Sigmoid colon (tissue), 7 donors: ENCODE results near the gene ARHGEF18. TPM values are rescaled to one million over a fixed set of nuclear protein-coding genes. Genes with fewer than 3 reads are reported as not detected.
A peak's percentile ranks its signal among the peaks of the same experiment; 100 is the strongest.
"Not testable (repeated sequence)": the region's sequence is repeated elsewhere in the genome, so short reads cannot be mapped to it uniquely, and the experiment has no call there.

Source experiments
- DNase-seq: peaks from one replicate; pipeline ENCODE4 v3.0.0-alpha.2; 2019
- H3K27ac ChIP-seq, 4 donors: fragments of 200-600 bp; sonication (generic); one replicate each; pipeline ENCODE4 v1.5.1; 2016 to 2019; ENCODE audit warnings: mild to moderate bottlenecking in 1 of 4
- H3K27me3 ChIP-seq, 3 donors: fragments of 200-600 bp; sonication (generic); one replicate each; pipeline ENCODE4 v1.5.1; 2019; ENCODE audit warnings: mild to moderate bottlenecking in 1 of 3
- H3K36me3 ChIP-seq, 4 donors: fragments of 200-600 bp; sonication (generic); one replicate each; pipeline ENCODE4 v1.5.1; 2016 to 2019
- H3K4me1 ChIP-seq, 4 donors: fragments of 200-600 bp; sonication (generic); one replicate each; pipeline ENCODE4 v1.5.1; 2017 to 2019
- H3K4me3 ChIP-seq, 4 donors: fragments of 200-600 bp; sonication (generic); one replicate each; pipeline ENCODE4 v1.5.1; 2017 to 2019; ENCODE audit warnings: mild to moderate bottlenecking in 2 of 4, moderate library complexity in 1 of 4
- H3K9me3 ChIP-seq, 4 donors: fragments of 200-600 bp in 3 of 4; sonication (generic) in 3 of 4; one replicate each; pipeline versions ENCODE4 v1.5.1 to v1.6.1; 2013 to 2019
- EP300 ChIP-seq, 4 donors: sonication (generic); formaldehyde crosslinking; IDR thresholded peaks; one replicate each; pipeline ENCODE4 v1.6.1; 2017; ENCODE audit warnings: antibody characterized with exemption in 4 of 4
- POLR2A ChIP-seq, 2 donors: fragments of 450-650 bp; IDR thresholded peaks; one replicate each; pipeline ENCODE4 v1.6.1; 2016; ENCODE audit warnings: antibody characterized with exemption in 2 of 2, mild to moderate bottlenecking in 2 of 2, moderate library complexity in 2 of 2
- POLR2AphosphoS5 ChIP-seq, 4 donors: sonication (generic); formaldehyde crosslinking; IDR thresholded peaks; one replicate each; pipeline ENCODE4 v1.6.1; 2017; ENCODE audit warnings: antibody characterized with exemption in 4 of 4
- WGBS, 2 donors: extraction: QIAGEN DNeasy Blood & Tissue Kit; methylation state at CpG; one replicate each; pipeline ENCODE4 v1.1.7; 2013; 5-methylcytosine and 5-hydroxymethylcytosine counted together
- intact Hi-C: fragments of 100-400 bp; cut with DNase I; formaldehyde crosslinking; loops from one replicate; pipeline ENCODE4 v1.15.1; 2023
- polyA plus RNA-seq, 3 donors: library from polyadenylated mRNA; stranded (reverse); fragments of 200-250 nt; gene quantifications; one replicate each; pipeline ENCODE4 v1.2.3, GENCODE V29; 2013
- total RNA-seq, 4 donors: library from RNA; depleted of rRNA; stranded (reverse); fragments of >200 nt; gene quantifications; one replicate each; pipeline ENCODE4 v1.1.0, GENCODE V29; 2016
- TF ChIP-seq, protein P1 (sequence below), 4 experiments: fragments of 450-650 bp in 3 of 4; fragments of 200-600 bp in 1 of 4; IDR thresholded peaks; one replicate each; pipeline ENCODE4 v1.5.1; 2016 to 2019; ENCODE audit warnings: antibody characterized with exemption in 4 of 4, mild to moderate bottlenecking in 3 of 4, moderate library complexity in 2 of 4
- donor health status: healthy with polysubstance abuse.
- donor health status: Bipolar disorder and iron deficiency.
- donor health status: healthy.

Gene ARHGEF18
- total and polyA plus RNA-seq, 7 donors = 20.4 to 76.6 (median 41.3) TPM

DNA sequence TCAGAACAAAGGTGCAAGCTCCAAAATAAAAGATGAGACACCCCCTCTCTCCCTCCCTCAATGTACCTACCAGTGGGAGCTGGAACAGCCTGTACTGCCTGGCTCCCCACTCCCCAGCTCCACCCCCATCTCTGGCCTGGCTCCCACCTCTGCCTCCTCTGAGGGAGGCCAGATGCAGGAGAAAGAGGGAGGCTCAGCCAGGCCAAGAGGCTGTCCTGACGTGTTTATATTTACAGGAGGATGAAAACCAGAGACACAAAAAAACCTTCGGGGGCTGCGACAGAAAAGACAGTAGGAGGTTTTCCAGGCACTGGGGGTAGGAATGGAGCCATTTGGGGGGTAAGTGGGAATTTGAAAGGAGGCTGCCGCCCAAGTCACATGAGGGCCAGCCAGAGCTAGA lies 19.7 kb downstream of the ARHGEF18 start:
- 67 to 77% methylated on average over 4 of the region's 4 CpGs for WGBS, 2 donors
- H3K36me3 ChIP-seq = peaks cover 0 to 37% (median 0%) of the 10 kb centered on the region in 4 donors
- no peaks in the 10 kb centered on the region for H3K9me3 ChIP-seq
- intact Hi-C loops = loop anchor here (1.0 to 2.0 kb wide), 2 partner anchors 12 to 190 kb away; no protein-coding TSS in a partner anchor
- peak overlapping the region in 1 of 4 donors; percentile 10 for H3K4me3 ChIP-seq
- no peaks in the 10 kb centered on the region for H3K27me3 ChIP-seq
- DNase-seq = peak; percentile 99
- TF ChIP-seq POLR2A (IDR thresholded peaks at IDR 0.05) (no peak), POLR2AphosphoS5 (IDR thresholded peaks at IDR 0.05) (peak; percentile 99 to 100 (median 100)), EP300 (IDR thresholded peaks at IDR 0.05) (peak; percentile 95 to 99 (median 98))
- TF ChIP-seq, protein P1, sequence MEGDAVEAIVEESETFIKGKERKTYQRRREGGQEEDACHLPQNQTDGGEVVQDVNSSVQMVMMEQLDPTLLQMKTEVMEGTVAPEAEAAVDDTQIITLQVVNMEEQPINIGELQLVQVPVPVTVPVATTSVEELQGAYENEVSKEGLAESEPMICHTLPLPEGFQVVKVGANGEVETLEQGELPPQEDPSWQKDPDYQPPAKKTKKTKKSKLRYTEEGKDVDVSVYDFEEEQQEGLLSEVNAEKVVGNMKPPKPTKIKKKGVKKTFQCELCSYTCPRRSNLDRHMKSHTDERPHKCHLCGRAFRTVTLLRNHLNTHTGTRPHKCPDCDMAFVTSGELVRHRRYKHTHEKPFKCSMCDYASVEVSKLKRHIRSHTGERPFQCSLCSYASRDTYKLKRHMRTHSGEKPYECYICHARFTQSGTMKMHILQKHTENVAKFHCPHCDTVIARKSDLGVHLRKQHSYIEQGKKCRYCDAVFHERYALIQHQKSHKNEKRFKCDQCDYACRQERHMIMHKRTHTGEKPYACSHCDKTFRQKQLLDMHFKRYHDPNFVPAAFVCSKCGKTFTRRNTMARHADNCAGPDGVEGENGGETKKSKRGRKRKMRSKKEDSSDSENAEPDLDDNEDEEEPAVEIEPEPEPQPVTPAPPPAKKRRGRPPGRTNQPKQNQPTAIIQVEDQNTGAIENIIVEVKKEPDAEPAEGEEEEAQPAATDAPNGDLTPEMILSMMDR (IDR thresholded peaks at IDR 0.05) = no peak
- peak overlapping the region; percentile 76 to 94 (median 92) for H3K27ac ChIP-seq
- peaks cover 0 to 83% (median 67%) of the 10 kb centered on the region in 4 donors for H3K4me1 ChIP-seq

DNA sequence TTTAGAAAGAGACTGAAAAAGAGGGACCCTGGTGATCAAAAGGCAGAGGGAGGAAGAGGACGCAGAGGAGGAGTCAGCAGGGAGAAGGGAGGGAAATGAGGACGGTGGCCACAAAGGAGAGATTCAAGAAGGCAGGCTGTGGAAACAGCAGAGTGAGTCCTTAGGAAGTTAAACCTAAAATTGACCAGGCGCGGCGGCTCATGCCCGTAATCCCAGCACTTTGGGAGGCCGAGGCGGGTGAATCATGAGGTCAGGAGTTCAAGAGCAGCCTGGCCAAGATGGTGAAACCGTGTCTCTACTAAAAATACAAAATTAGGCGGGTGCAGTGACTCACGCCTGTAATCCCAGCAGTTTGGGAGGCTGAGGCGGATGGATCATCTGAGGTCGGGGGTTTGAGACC lies 20.1 kb downstream of the ARHGEF18 start:
- H3K4me1 ChIP-seq = peaks cover 0 to 87% (median 71%) of the 10 kb centered on the region in 4 donors
- H3K9me3 ChIP-seq, H3K27me3 ChIP-seq: not testable (repeated sequence)
- intact Hi-C loops = loop anchor here (1.0 to 2.0 kb wide), 2 partner anchors 13 to 190 kb away; no protein-coding TSS in a partner anchor
- peak overlapping the region in 1 of 4 donors; percentile 10 for H3K4me3 ChIP-seq
- WGBS, 2 donors = 60 to 65% methylated on average over 13 of the region's 13 CpGs
- TF ChIP-seq EP300 (IDR thresholded peaks at IDR 0.05) = peak in 3 of 4 donors; percentile 3 to 49 (median 42)
- TF ChIP-seq POLR2AphosphoS5 (IDR thresholded peaks at IDR 0.05) = peak in 2 of 4 donors; percentile 16 to 72
- peak; percentile 95 for DNase-seq
- H3K27ac ChIP-seq = peak overlapping the region; percentile 76 to 94 (median 92)
- H3K36me3 ChIP-seq = peaks cover 0 to 38% (median 2%) of the 10 kb centered on the region in 4 donors

DNA sequence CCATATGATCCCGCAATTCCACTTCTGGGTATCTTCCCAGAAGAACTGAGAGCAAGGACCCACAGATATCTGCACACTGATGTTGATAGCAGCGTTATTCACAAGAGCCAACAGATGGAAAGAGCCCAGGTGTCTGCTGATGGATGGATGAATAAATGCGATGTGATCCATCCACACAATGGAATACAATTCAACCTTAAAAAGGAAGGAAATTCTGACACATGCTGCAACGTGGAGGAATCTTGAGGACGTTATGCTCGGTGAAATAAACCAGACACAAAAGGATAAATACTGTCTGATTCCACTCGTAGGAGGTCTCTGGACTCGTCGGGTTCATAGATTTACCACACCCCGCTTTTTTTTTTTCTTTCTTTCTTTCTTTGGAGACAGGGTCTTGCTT lies 21.8 kb downstream of the ARHGEF18 start:
- TF ChIP-seq POLR2A (IDR thresholded peaks at IDR 0.05) (no peak), EP300 (IDR thresholded peaks at IDR 0.05) (peak; percentile 85 to 94 (median 94)), POLR2AphosphoS5 (IDR thresholded peaks at IDR 0.05) (peak; percentile 97 to 98 (median 98))
- TF ChIP-seq, protein P1 (IDR thresholded peaks at IDR 0.05) = no peak
- peaks cover 0 to 80% (median 68%) of the 10 kb centered on the region in 4 donors for H3K4me1 ChIP-seq
- 86 to 90% methylated on average over 10 of the region's 10 CpGs for WGBS, 2 donors
- H3K4me3 ChIP-seq = no peak overlapping the region
- intact Hi-C loops = no loop called here
- peak overlapping the region; percentile 76 to 94 (median 92) for H3K27ac ChIP-seq
- DNase-seq = peak; percentile 78
- H3K9me3 ChIP-seq = no peaks in the 10 kb centered on the region
- peaks cover 0 to 36% (median 9%) of the 10 kb centered on the region in 4 donors for H3K36me3 ChIP-seq
- H3K27me3 ChIP-seq = no peaks in the 10 kb centered on the region

DNA sequence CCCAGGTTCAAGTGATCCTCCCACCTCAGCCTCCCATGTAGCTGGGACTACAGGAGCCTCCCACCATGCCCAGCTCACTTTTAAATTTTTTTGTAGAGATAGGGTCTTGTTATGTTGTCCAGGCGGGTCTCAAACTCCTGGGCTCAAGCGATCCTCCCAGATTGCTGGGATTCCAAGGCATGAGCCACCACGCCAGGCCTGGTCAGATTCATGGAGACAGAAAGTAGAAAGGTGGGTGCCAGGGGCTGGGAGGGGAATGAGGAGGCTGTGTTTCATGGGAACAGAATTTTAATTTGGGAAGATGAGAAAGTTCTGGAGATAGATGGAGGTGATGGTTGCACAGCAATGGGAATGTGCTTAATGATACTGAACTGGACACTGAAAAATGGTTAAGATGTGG lies 22.3 kb downstream of the ARHGEF18 start:
- no peak for TF ChIP-seq EP300 (IDR thresholded peaks at IDR 0.05)
- TF ChIP-seq, protein P1 (IDR thresholded peaks at IDR 0.05) = no peak
- TF ChIP-seq POLR2A (IDR thresholded peaks at IDR 0.05) = no peak
- no peak for TF ChIP-seq POLR2AphosphoS5 (IDR thresholded peaks at IDR 0.05)
- Histone ChIP-seq H3K27ac (peak overlapping the region; percentile 76 to 94 (median 92)), H3K36me3 (peaks cover 0 to 36% (median 13%) of the 10 kb centered on the region in 4 donors), H3K27me3 (no peaks in the 10 kb centered on the region), H3K4me1 (peaks cover 0 to 75% (median 68%) of the 10 kb centered on the region in 4 donors), H3K9me3 (no peaks in the 10 kb centered on the region), H3K4me3 (no peak overlapping the region)
- no peak for DNase-seq
- 81 to 97% methylated on average over 3 of the region's 3 CpGs for WGBS, 2 donors
- intact Hi-C loops = no loop called here

DNA sequence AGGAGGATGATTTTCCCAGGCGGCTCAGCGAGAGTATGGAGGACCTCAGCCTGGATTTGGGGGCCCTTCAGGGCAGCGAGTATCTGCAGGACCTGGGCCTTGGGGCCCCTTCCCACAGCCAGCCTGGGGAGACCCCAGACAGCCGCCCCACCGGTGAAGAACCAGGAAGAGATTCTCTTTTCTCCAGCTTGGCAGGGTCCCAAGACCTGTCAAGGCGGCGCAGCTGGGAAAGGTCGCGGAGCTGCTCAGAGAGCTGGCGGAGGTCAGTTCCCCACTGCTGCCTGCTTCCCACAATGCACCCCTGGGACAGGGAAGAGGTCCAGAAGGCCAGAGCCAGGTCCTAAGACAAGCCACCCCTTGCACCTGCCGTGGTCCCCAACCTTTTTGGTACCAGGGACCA lies 24.1 kb downstream of the ARHGEF18 start:
- TF ChIP-seq, protein P1 (IDR thresholded peaks at IDR 0.05) = no peak
- TF ChIP-seq POLR2AphosphoS5 (IDR thresholded peaks at IDR 0.05) = peak in 2 of 4 donors; percentile 53 to 59
- peak; percentile 84 for DNase-seq
- H3K4me1 ChIP-seq = peaks cover 0 to 61% (median 57%) of the 10 kb centered on the region in 4 donors
- no peaks in the 10 kb centered on the region for H3K27me3 ChIP-seq
- intact Hi-C loops = no loop called here
- H3K9me3 ChIP-seq = no peaks in the 10 kb centered on the region
- WGBS, 2 donors = 79 to 85% methylated on average over 11 of the region's 11 CpGs
- H3K36me3 ChIP-seq = peaks cover 0 to 44% (median 21%) of the 10 kb centered on the region in 4 donors
- peak overlapping the region in 3 of 4 donors; percentile 91 to 94 (median 92) for H3K27ac ChIP-seq
- H3K4me3 ChIP-seq = no peak overlapping the region
